GM15510 (cell line): ENCODE results near the gene BLVRB.

Experiments
- POLR2A ChIP-seq: IDR thresholded peaks from 3 replicates; pipeline ENCODE4 v1.6.1; 2011; ENCODE audit warnings: borderline replicate concordance; ENCODE audit not compliant: insufficient read length; ENCODE audit errors: extremely low read depth

BLVRB gene

GRCh38 chr19:40458597-40458974 is 7.0 kb downstream of the BLVRB start:
- TF ChIP-seq POLR2A = no peak

GRCh38 chr19:40457953-40458596 is 7.5 kb downstream of the BLVRB start:
- TF ChIP-seq POLR2A = no peak

- no peak for TF ChIP-seq POLR2A
Observed at GRCh38 chr19:40457048-40457447, 8.5 kb downstream of the BLVRB start.

DNA sequence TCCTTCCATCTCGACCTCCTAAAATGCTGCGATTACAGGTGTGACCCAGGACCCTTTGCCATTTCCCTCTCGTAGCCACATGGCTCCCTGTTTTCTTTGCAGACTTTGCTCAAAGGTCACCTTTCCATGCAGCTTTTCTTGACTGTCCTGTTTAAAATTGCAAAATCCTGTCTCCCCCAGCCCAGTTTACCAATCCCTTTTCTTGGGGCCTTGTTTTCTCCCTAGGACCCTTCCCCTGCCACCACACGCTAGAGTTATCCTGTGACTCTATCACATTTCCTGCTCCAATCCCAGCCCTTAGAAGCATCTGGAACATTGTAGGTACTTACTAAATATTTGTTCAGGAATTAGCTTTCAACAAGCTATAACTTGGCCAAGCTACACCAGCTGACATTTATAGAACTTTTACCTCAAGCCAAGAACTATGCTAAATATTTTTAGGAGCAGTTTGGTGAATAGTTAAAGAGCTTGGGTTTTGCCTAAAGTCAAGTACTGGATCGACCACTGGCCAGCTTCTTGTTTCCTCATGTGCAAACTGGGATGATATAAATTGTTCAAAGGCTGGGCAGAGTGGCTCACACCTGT is 12.3 kb downstream of the BLVRB start:
- TF ChIP-seq POLR2A = no peak

DNA sequence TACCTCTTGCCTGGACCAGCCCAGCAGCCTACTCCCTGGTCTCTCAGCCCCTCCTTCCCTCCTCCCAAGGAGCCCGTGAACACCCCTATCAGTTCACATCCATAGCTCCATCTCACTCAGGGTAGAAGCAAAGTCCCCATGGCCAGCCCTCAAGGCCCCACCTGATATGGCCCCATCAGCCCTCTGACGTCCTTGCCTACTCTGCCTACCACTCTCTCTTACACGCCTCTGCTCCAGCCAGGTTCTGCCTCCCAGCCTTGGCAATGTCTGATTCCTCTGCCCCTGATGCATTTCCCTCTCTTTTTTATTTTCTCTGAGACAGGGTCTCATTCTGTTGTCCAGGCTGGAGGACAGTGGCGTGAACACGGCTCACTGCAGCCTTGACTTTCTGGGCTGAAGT is 13.5 kb downstream of the BLVRB start:
- no peak for TF ChIP-seq POLR2A

DNA sequence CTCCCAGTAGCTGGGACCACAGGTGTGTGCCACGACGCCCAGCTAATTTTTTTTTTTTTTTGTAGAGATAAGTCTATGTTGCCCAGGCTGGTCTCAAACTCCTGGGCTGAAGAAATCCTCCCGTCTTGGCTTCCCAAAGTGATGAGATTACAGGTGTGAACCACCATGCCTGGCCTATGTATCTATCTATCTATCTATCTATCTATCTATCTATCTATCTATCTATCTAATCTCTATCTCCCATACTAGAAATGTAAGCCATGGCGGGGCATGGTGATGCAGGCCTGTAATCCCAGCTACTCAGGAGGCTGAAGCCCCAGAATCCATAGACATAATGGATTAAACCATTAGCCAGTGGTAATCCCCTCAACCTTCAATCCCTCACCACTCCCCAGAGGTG is 14.9 kb downstream of the BLVRB start:
- no peak for TF ChIP-seq POLR2A

- TF ChIP-seq POLR2A = no peak
Observed at GRCh38 chr19:40449506-40449905, 16.0 kb downstream of the BLVRB start.

- no peak for TF ChIP-seq POLR2A
Observed at GRCh38 chr19:40446263-40446784, 19.2 kb downstream of the BLVRB start.

GRCh38 chr19:40445780-40446262 is 19.7 kb downstream of the BLVRB start:
- no peak for TF ChIP-seq POLR2A

DNA sequence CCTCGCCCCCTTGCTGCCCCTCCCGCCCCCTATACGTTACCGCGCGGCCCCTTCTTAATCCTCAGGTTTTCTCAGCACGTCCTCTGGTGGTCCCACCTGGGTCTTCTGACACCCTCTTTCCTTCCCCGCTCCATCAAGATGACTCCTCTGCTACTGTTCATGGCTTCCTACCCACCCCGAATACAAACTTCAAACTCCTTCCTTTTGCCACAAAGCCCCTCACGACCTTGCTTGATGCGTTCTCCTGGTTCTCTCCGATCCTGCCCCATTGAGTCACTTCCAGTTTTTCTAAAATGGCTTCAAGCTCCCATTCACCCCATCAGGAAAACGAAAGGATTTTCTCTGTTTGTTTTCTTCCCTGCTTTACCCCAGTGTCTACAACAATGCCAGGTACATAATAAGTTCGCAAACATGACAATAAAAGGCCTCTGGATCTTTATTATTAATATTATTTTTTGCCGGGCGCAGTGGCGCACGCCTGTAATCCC is 20.7 kb downstream of the BLVRB start:
- no peak for TF ChIP-seq POLR2A

DNA sequence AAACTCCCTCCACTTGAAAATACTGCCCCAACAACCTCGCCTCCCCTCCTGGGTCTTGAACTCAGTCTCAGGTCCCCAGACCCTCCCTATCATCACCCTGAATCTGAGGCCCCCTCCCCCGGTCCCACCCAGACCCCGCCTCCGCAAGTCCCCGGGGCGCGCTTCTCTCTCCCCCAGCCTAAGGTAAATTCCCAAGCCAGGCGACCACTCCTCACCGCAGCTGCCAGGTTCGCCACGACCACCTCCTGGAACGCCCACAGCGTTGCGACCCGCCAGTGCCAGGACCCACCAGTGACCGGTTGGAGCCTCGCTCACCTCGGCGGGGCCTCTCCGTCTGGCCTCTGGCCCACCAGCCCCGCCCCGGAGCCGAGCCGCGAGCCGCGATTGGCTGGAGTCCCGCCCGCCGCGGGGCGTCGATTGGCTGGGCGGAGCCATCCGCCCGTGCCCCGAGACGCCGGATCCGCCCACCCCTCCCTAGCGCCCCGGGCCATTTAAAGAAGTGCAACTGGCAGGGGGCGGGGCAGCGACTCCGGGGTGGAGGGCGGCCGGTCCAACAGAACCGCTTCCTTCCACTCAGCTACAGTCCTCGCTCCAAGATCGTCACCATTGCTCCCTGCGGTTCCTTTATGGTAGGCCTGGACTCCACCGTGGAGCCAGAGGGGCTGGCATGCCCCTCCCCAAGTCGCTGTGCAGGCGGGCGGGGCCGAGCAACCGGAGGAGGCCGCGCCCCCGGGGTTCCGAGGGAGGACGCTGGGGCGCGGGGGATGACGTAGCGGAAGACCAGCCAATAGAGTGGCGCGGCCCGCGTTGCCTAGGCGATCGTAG is 21.3 kb downstream of the BLVRB start, which contains the start of gene SERTAD3:
TSS of gene SERTAD3 (minus strand) at position 336 of the 825 bp plus-strand sequence. CDS start 2,255 bp downstream, outside the sequence.
- TF ChIP-seq POLR2A = peak; percentile 91

DNA sequence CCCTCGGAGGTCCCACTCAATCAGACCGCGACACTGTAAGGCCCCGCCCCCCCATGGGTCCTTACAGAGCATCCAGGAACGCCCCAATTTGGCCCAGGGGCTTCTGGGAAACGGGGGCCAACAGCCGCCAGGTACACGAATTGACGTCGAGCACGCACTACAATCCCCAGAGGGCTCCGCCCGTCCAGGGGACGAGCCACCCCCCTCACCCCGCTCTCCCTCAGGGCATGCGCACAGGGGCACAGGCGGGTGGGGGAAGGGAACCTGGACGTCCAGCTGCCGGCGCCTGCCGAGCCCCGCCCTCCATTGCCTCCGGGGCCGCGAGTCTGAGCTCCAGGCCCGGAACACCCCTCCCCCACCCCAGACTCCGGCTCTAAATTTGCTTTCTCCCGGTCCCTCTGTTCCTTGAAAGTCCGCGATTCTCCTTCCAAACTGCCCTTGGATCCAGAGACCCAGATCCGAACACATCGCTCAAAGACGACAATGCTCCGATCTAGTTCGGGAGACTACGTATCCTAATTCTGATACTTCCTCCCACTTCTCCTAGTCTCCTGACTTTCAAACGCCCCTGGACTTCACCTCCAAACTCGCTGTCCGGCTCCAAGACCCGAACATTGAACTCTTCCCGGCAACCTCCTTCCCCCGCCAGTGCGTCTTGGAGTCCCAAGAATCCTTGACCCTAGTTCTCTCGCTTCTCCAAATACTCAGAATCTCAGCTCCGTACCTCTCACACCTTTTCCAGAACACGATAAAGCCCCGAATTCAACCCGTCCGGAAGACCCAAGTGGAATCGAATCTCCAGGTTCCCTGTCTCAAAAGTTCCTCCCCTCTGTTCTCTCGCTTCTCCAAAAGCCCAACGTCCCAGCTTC is 22.2 kb downstream of the BLVRB start:
- TF ChIP-seq POLR2A = peak; percentile 48

GRCh38 chr19:40442328-40443130 is 23.0 kb downstream of the BLVRB start:
- no peak for TF ChIP-seq POLR2A
